ENCODE measurements around the gene OR10AD1.
A peak's percentile ranks its signal among the peaks of the same experiment; 100 is the strongest.

Gene OR10AD1

GRCh38 chr12:48191096-48191495 is 12.0 kb downstream of the OR10AD1 start:
- no peak for DNase-seq

GRCh38 chr12:48189331-48190125 is 13.6 kb downstream of the OR10AD1 start:
- peak; percentile 69 for DNase-seq

GRCh38 chr12:48187916-48188695 is 15.0 kb downstream of the OR10AD1 start:
- no peak for DNase-seq

GRCh38 chr12:48185181-48185919 is 17.7 kb downstream of the OR10AD1 start:
- peak; percentile 21 for DNase-seq

GRCh38 chr12:48184549-48184922 is 18.6 kb downstream of the OR10AD1 start:
- no peak for DNase-seq

- no peak for DNase-seq
Measured at GRCh38 chr12:48183876-48184548, 19.1 kb downstream of the OR10AD1 start.

- DNase-seq = peak; percentile 86
Measured at GRCh38 chr12:48183091-48183875, 19.8 kb downstream of the OR10AD1 start, which contains the start of gene CCDC184. CCDC184 (plus strand) TSS chr12:48183644; CDS start chr12:48184123, 479 bp downstream.

- no peak for DNase-seq
Measured at GRCh38 chr12:48182631-48183030, 20.5 kb downstream of the OR10AD1 start.

- no peak for DNase-seq
Measured at GRCh38 chr12:48180857-48181495, 22.1 kb downstream of the OR10AD1 start.

GRCh38 chr12:48180424-48180823 is 22.7 kb downstream of the OR10AD1 start:
- DNase-seq = no peak

- DNase-seq = no peak
Measured at GRCh38 chr12:48179466-48179865, 23.6 kb downstream of the OR10AD1 start.

GRCh38 chr12:48177982-48178381 is 25.1 kb downstream of the OR10AD1 start:
- DNase-seq = no peak

- DNase-seq = no peak
Measured at GRCh38 chr12:48176417-48176751, 26.7 kb downstream of the OR10AD1 start.

GRCh38 chr12:48175613-48176416 is 27.3 kb downstream of the OR10AD1 start:
- DNase-seq = peak; percentile 32

- no peak for DNase-seq
Measured at GRCh38 chr12:48169011-48169410, 34.1 kb downstream of the OR10AD1 start.

GRCh38 chr12:48165089-48165981 is 37.8 kb downstream of the OR10AD1 start:
- DNase-seq = peak; percentile 55

GRCh38 chr12:48164451-48164850 is 38.6 kb downstream of the OR10AD1 start:
- DNase-seq = no peak

- no peak for DNase-seq
Measured at GRCh38 chr12:48163150-48163747, 39.8 kb downstream of the OR10AD1 start.

- no peak for DNase-seq
Measured at GRCh38 chr12:48160807-48161206, 42.3 kb downstream of the OR10AD1 start.
